Measurements from ENCODE around the gene PIK3AP1.
A peak's percentile ranks its signal among the peaks of the same experiment; 100 is the strongest.
"Not testable (repeated sequence)": the region's sequence is repeated elsewhere in the genome, so short reads cannot be mapped to it uniquely, and the experiment has no call there.

The PIK3AP1 gene, protein sequence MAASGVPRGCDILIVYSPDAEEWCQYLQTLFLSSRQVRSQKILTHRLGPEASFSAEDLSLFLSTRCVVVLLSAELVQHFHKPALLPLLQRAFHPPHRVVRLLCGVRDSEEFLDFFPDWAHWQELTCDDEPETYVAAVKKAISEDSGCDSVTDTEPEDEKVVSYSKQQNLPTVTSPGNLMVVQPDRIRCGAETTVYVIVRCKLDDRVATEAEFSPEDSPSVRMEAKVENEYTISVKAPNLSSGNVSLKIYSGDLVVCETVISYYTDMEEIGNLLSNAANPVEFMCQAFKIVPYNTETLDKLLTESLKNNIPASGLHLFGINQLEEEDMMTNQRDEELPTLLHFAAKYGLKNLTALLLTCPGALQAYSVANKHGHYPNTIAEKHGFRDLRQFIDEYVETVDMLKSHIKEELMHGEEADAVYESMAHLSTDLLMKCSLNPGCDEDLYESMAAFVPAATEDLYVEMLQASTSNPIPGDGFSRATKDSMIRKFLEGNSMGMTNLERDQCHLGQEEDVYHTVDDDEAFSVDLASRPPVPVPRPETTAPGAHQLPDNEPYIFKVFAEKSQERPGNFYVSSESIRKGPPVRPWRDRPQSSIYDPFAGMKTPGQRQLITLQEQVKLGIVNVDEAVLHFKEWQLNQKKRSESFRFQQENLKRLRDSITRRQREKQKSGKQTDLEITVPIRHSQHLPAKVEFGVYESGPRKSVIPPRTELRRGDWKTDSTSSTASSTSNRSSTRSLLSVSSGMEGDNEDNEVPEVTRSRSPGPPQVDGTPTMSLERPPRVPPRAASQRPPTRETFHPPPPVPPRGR

DNA sequence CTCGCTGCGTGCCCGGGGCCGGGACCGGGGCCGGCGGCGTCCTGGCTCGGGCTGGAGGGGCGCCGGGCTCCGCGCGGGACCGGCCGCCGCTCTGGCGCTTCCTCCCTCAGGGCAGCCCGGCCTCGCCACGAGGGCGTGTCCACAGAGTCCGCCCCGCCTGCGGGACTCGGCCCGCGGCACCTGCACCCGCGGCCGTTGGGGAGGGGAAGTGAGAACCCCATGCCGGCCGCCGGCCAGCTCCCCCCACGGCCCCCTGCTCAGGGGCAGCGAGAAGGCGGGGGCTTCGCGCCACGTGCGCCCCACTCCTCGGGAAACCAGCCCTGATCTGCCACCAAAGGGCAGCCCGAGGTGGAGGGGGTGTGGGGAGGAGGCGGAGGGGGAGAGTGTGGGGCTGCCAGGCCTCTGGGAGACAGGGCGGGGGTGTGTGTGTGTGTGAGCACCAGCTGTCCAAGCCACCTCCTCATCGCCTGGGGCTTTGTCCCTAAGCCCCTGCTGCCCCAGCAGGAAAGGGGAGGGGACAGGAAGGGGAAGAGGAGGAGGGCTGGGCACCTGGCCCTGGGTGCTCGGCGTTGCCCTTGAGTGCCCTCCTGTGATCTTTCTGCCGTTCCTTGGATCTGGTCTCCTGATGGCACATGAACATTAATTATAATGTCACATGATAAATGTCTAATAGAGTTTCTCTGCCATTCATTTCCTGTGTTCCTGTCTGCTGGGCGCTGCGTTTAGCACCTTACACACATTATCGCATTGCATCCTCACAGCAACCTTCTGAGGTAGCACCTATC is at the start of gene PIK3AP1:
PIK3AP1 (minus strand) TSS at position 93 of the 785 bp plus-strand sequence. CDS start 120 bp downstream, outside the sequence.
- Mint-ChIP-seq H3K9me3 (no peaks in the 10 kb centered on the region), H3K4me1 (peaks cover 28% of the 10 kb centered on the region), H3K27ac (peak within 1 kb of the TSS; percentile 93), H3K4me3 (peak within 1 kb of the TSS; percentile 96), H3K36me3 (no peaks in the 10 kb centered on the region), H3K27me3 (no peaks in the 10 kb centered on the region)

DNA sequence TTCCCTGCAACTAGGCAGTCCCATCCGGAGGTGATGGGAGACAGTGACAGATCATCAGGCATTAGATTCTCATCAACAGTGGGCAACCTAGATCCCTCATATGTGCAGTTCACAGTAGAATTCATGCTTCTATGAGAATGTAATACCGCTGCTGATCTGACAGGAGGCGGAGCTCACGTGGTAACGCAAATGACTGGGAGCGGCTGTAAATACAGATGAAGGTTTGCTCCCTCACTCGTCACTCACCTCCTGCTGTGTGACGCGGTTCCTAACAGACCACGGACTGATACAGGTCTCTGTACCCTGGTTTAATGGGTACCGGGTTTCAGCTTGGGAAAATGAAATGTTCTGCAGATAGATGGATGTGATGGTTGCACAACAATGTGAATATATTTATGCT is 47.8 kb upstream of the PIK3AP1 start:
- H3K27me3 Mint-ChIP-seq: peaks cover 1% of the 10 kb centered on the region
- H3K9me3 Mint-ChIP-seq: no peaks in the 10 kb centered on the region
- no peaks in the 10 kb centered on the region for H3K36me3 Mint-ChIP-seq
- H3K4me1 Mint-ChIP-seq: no peaks in the 10 kb centered on the region
- H3K27ac Mint-ChIP-seq: no peak overlapping the region
- no peak overlapping the region for H3K4me3 Mint-ChIP-seq

DNA sequence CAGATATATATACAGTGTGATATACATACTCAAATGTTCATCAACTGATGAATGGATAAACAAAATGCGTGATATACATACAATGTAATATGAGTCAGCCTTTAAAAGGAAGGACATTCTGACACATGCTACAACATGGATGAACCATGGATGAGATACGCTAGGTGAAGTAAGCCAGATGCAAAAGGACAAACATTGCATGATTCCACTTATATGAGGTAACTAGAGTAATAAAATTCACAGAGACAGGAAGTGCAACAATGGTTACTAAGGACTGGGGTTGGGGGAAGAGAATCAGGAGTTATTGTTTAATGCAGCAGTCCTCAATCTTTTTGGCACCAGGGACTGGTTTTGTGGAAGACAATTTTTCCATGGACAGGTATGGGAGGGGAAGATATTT is 47.3 kb upstream of the PIK3AP1 start:
- no peaks in the 10 kb centered on the region for H3K9me3 Mint-ChIP-seq
- H3K27me3 Mint-ChIP-seq: peaks cover 1% of the 10 kb centered on the region
- no peak overlapping the region for H3K4me3 Mint-ChIP-seq
- no peak overlapping the region for H3K27ac Mint-ChIP-seq
- H3K4me1 Mint-ChIP-seq: no peaks in the 10 kb centered on the region
- no peaks in the 10 kb centered on the region for H3K36me3 Mint-ChIP-seq

DNA sequence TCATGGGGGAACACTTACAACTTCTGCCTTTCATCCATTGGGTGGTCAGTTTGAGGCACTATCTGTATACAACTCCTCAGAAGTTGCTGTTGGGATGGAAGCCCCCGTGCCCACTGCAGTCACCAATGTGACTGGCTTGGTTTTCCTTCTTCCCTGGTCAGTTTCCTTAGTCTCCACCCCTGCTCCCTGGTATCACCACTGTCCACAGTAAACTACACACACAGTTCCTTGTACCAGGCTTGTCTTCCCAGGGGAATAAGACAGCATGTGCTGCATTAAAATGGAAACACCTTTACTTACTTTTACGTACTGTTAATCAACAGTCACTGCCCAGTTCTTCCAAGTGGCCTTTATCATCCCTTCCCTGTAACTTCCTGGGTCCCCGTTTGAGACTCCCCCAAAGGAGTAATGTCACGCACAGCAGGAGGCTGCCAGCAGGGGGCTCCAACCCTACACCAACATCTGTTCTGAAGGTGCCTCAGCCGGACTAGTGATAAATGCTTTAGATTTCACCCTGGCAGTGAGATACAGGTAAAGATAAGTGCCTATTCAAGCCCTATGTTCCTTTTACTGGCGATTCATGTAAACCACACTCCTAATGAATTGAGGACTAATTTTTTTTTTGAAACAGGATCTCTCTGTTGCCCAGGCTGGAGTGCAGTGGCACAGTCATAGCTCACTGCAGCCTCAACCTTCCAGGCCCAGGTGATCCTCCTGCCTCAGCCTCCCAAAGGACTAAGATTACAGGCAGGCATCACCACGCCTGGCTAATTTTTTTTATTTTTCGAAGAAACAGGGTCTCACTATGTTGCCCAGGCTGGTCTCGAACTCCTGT is 45.3 kb upstream of the PIK3AP1 start:
- Mint-ChIP-seq H3K36me3 (no peaks in the 10 kb centered on the region), H3K4me3 (no peak overlapping the region), H3K4me1 (no peaks in the 10 kb centered on the region), H3K9me3 (no peaks in the 10 kb centered on the region), H3K27ac (no peak overlapping the region), H3K27me3 (peaks cover 1% of the 10 kb centered on the region)

DNA sequence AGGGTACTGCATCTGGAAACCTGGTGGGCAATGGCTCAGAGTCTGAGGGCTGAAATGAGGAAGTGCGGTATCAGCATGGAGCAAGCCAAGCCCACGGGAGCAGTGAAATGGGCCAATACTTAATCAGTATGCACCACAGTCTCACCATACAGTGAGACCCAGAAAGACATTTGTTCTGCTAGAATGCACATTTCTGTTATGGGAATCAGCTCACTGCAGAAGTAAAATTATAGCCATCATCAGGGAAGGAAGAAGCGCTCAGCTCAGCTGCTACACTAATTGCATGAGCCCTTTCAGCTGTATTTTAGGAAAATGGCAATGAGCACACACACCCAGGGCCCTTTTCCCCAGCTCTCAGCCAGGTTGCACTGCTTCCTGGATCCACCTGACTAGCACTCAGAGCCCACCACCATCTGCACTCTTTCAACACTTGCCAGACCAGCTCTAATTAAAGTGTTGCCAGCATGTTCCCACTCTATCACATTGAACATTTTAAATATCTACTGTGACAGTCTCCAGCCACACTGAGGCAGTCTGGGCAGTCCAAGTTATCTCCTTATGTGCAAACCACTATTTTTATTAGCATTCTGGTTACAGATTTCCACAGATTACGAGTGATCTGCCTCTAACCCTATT is 44.2 kb upstream of the PIK3AP1 start:
- Mint-ChIP-seq H3K4me3 (no peak overlapping the region), H3K4me1 (no peaks in the 10 kb centered on the region), H3K9me3 (no peaks in the 10 kb centered on the region), H3K27me3 (peaks cover 1% of the 10 kb centered on the region), H3K27ac (no peak overlapping the region), H3K36me3 (no peaks in the 10 kb centered on the region)

DNA sequence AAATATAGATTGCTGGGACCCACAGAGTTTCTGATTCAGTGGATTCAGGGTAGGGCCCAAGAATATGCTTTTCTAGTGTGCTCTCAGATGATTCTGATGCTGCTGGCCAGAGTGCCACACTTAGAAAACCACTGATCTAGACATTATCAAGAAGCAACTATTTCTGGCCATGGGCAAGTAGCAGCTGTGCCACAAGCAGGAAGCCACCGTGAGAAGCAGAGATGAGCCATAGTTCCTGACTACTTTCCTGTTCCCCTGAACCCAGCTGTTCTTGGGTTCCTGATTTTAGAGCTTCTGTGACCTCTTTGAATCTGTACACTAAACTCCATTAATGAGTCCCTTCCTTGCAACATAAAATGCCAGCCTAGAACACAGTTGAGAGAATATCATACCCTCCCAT is 38.1 kb upstream of the PIK3AP1 start:
- H3K36me3 Mint-ChIP-seq: no peaks in the 10 kb centered on the region

DNA sequence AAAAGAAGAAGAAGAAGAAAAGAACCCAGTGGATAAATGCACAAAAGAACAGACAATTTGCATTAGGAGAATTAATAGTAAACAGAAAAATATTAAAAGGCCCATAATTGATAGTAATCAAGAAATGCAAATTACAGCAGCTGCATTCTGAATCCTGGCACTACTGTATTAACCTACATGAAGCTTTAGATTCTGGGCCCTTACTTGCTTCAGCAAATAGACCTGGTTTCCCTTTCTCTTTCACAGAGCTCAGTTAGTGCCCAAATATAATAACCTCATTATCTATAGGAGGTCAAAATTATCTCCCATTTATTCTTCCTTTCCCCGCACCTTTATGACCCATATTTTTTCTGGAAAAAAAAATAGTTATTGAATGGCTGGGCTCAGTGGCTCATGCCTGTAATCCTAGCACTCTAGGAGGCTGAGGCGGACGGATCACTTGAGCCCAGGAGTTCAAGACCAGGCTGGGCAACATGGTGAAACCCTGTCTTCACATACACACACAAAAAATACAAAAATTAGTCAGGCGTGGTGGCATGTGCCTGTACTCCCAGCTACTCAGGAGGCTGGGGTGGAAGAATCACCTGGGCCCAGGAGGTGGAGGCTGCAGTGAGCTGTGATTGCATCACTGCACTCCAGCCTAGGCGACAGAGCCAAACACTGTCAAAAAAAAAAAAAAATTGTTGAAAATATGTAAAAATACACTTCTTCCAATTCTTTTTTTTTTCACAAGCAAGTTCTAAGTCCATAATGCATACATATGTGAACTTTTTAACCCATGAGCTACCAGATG is 36.0 kb upstream of the PIK3AP1 start:
- H3K4me3 Mint-ChIP-seq: no peak overlapping the region
- H3K4me1 Mint-ChIP-seq: no peaks in the 10 kb centered on the region
- H3K9me3 Mint-ChIP-seq: no peaks in the 10 kb centered on the region
- no peak overlapping the region for H3K27ac Mint-ChIP-seq
- no peaks in the 10 kb centered on the region for H3K27me3 Mint-ChIP-seq
- H3K36me3 Mint-ChIP-seq: no peaks in the 10 kb centered on the region

More for the DNA sequence above, 38.1 kb upstream of the PIK3AP1 start:
- Mint-ChIP-seq H3K27ac (no peak overlapping the region), H3K4me1 (no peaks in the 10 kb centered on the region), H3K4me3 (no peak overlapping the region), H3K27me3 (no peaks in the 10 kb centered on the region), H3K9me3 (no peaks in the 10 kb centered on the region)

DNA sequence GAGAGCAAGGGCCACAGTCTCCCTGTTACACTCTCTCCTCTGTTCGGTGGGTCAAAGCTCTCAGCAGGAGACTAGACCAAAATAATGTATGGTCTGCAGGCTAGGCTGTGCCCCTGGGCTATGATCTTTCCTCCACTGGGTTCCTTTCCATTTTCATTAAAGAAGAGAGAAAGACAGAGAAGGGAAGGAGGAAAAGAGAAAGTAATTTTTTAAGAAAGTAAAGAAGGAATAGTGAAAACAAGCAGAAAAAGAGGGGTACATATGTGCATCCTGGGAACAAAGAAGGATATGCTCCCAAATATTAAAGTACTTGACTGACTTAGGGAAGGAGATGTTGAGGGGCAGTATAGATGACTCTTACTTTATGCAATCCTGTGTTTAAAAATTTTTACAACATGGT is 33.6 kb upstream of the PIK3AP1 start:
- Mint-ChIP-seq H3K4me3 (no peak overlapping the region), H3K4me1 (no peaks in the 10 kb centered on the region), H3K27ac (no peak overlapping the region), H3K36me3 (no peaks in the 10 kb centered on the region), H3K27me3 (no peaks in the 10 kb centered on the region), H3K9me3 (no peaks in the 10 kb centered on the region)

DNA sequence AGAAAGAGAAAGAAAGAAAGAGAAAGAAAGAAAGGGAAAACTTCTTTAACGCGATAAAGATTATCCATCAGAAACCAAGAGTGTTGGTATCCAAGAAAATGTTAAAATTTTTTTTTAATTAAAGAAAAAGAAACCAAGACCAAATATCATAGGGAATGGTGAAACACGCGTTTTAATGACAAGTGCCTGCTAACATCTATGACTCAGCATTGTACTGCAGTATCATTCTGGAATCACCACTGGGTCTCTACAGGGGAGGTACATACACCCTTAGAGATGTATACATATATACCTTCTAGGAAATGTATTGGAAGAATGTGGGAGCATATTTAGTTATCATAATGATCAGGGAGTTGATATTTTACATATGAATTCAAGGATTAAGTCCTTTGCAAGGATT is 32.1 kb upstream of the PIK3AP1 start:
- no peaks in the 10 kb centered on the region for H3K36me3 Mint-ChIP-seq
- H3K27me3 Mint-ChIP-seq: no peaks in the 10 kb centered on the region
- H3K4me1 Mint-ChIP-seq: peaks cover 8% of the 10 kb centered on the region
- no peak overlapping the region for H3K27ac Mint-ChIP-seq
- H3K9me3 Mint-ChIP-seq: no peaks in the 10 kb centered on the region
- no peak overlapping the region for H3K4me3 Mint-ChIP-seq

DNA sequence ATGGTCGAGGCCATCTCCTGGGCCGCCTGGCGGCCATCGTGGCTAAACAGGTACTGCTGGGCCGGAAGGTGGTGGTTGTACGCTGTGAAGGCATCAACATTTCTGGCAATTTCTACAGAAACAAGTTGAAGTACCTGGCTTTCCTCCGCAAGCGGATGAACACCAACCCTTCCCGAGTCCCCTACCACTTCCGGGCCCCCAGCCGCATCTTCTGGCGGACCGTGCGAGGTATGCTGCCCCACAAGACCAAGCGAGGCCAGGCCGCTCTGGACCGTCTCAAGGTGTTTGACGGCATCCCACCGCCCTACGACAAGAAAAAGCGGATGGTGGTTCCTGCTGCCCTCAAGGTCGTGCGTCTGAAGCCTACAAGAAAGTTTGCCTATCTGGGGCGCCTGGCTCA is 30.0 kb upstream of the PIK3AP1 start:
- not testable (repeated sequence) for H3K27me3 Mint-ChIP-seq, H3K27ac Mint-ChIP-seq

DNA sequence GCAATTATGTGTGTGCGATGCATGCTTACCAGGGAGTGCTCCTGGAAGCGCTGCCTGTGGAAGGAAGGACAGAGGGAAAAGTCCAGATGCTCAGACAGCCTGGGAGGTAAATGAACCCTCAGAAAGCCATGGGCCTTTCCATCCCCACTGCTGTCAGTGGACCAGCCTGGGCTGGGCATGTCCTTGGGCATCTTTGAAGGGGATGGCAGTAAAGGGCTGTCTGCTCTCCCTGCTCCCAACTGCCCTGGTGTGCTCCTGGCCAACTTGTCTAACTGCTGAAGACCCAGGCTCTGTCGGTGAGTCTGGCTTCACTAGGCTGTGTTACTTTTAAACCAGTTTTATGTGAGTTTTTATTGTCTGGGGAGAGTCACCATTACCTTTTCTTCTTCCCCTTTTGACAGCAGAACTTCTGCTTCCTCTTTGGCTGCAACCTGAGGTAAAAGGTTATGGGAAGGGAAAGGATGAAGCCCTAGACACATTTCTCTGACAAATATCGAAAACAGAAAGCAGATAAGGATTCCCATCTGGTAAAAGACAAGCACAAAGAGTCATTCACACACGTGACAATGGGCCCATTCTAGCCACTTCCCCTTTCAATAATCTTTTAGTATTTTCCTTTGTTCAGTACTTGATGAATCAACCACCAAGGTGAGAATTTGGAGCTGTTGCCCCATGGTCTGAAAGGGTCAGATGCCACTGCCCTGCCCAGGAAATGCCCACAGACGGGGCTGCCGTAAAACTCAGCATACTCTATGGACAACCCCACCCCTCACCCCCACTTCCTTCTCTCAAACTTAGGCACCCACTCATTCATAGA is 27.6 kb upstream of the PIK3AP1 start:
- peaks cover 14% of the 10 kb centered on the region for H3K4me1 Mint-ChIP-seq
- no peaks in the 10 kb centered on the region for H3K27me3 Mint-ChIP-seq
- no peak overlapping the region for H3K4me3 Mint-ChIP-seq
- no peaks in the 10 kb centered on the region for H3K9me3 Mint-ChIP-seq
- H3K27ac Mint-ChIP-seq: no peak overlapping the region
- no peaks in the 10 kb centered on the region for H3K36me3 Mint-ChIP-seq

More for the DNA sequence above, 30.0 kb upstream of the PIK3AP1 start:
- H3K36me3 Mint-ChIP-seq, H3K4me3 Mint-ChIP-seq, H3K4me1 Mint-ChIP-seq, H3K9me3 Mint-ChIP-seq: not testable (repeated sequence)

DNA sequence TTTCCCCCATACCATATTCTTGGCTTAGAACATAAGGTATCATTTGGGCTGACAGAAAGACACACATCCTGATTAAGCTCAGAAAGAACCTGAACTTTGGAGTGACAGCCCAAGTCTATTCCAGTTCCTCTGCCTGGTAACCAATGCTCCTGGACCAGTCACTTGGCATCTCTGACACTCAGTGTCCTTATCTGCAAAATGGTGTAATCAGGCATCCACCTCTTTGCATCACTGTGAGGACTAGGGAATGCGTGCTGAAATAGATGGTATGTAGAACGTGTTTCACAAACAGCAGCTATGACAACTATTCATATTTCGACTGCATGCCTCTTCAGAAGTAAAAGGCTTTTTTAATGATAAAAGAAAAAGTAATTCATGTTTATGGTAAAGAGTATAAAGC is 26.2 kb upstream of the PIK3AP1 start:
- Mint-ChIP-seq H3K27ac (no peak overlapping the region), H3K27me3 (no peaks in the 10 kb centered on the region), H3K9me3 (no peaks in the 10 kb centered on the region), H3K4me3 (no peak overlapping the region), H3K4me1 (peaks cover 14% of the 10 kb centered on the region), H3K36me3 (no peaks in the 10 kb centered on the region)

DNA sequence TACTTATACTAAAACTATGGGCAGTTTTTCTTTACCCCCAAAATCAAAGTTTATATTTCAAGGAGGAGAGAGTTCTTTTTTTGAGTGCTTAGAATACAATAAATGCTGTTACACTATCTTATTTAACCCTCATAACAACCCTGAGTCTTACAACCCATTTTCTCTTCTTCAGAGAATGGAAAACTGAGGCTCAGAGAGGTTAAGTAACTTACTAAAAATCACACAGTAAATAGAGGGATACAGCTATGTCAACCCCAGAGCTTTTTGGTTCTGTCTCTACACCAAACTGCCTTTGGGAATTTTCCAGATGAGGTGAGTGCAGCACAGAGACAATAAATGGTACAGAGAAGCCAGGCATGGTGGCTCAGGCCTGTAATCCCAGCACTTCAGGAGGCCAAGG is 25.6 kb upstream of the PIK3AP1 start:
- no peaks in the 10 kb centered on the region for H3K27me3 Mint-ChIP-seq
- no peaks in the 10 kb centered on the region for H3K9me3 Mint-ChIP-seq
- no peak overlapping the region for H3K4me3 Mint-ChIP-seq
- H3K4me1 Mint-ChIP-seq: peaks cover 14% of the 10 kb centered on the region
- H3K27ac Mint-ChIP-seq: no peak overlapping the region
- no peaks in the 10 kb centered on the region for H3K36me3 Mint-ChIP-seq
